ENCODE measurements around the gene CACNG4.

Gene CACNG4

GRCh38 chr17:67080804-67081203, 116.3 kb downstream of the CACNG4 start:
- no peak for ATAC-seq
- TF ChIP-seq OSR1 (CRISPR knock-in tag; IDR thresholded peaks at IDR 0.05) (no peak), ZNF565 (CRISPR knock-in tag; conservative IDR thresholded peaks at IDR 0.05; ENCODE audit: low read depth) (no peak), ISL1 (CRISPR knock-in tag; IDR thresholded peaks at IDR 0.05) (no peak), CSDC2 (CRISPR knock-in tag; IDR thresholded peaks at IDR 0.05) (no peak), BACH2 (CRISPR knock-in tag; IDR thresholded peaks at IDR 0.05; ENCODE audit: borderline replicate concordance) (no peak), TCF4 (CRISPR knock-in tag; IDR thresholded peaks at IDR 0.05; ENCODE audit: borderline replicate concordance) (no peak), RARB (CRISPR knock-in tag; IDR thresholded peaks at IDR 0.05) (no peak), ZFP3 (CRISPR knock-in tag; IDR thresholded peaks at IDR 0.05) (no peak), ZFP30 (CRISPR knock-in tag; IDR thresholded peaks at IDR 0.05) (no peak)
- TF ChIP-seq, protein P1, sequence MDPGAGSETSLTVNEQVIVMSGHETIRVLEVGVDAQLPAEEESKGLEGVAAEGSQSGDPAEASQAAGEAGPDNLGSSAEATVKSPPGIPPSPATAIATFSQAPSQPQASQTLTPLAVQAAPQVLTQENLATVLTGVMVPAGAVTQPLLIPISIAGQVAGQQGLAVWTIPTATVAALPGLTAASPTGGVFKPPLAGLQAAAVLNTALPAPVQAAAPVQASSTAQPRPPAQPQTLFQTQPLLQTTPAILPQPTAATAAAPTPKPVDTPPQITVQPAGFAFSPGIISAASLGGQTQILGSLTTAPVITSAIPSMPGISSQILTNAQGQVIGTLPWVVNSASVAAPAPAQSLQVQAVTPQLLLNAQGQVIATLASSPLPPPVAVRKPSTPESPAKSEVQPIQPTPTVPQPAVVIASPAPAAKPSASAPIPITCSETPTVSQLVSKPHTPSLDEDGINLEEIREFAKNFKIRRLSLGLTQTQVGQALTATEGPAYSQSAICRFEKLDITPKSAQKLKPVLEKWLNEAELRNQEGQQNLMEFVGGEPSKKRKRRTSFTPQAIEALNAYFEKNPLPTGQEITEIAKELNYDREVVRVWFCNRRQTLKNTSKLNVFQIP (CRISPR knock-in tag; IDR thresholded peaks at IDR 0.05; ENCODE audit: borderline replicate concordance, low read depth): no peak

DNA sequence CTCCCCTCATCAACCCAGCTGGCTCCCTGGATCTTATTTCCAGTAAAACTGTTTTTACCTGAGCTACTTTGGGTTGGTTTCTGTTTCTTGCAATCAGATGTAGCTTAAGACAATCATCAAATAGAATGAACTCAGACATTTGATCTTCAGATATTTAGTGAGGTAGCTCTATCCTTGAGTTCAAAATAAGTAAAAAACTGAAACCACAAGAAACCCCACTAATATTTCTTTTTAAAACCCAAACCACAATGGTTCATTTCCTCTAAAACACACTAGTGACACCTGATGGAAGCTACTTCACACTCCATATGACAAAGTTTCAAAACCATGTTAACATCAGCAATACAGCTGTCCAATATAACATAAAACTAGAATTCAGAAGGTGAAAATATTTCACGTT, 117.6 kb downstream of the CACNG4 start:
- TF ChIP-seq TOX (CRISPR knock-in tag; IDR thresholded peaks at IDR 0.05; ENCODE audit: borderline replicate concordance): no peak
- ATAC-seq: no peak

Data from SK-N-SH treated with all-trans-retinoic acid at 6 μM for 48 hours (cell line).